Eye (tissue), 1 donor: ENCODE measurements around the gene ALOXE3.
"Not testable (repeated sequence)": the region's sequence is repeated elsewhere in the genome, so short reads cannot be mapped to it uniquely, and the experiment has no call there.

Experiments used
- DNase-seq: peaks from one replicate; pipeline ENCODE4 v3.0.0-alpha.2; 2015

Gene ALOXE3

DNA sequence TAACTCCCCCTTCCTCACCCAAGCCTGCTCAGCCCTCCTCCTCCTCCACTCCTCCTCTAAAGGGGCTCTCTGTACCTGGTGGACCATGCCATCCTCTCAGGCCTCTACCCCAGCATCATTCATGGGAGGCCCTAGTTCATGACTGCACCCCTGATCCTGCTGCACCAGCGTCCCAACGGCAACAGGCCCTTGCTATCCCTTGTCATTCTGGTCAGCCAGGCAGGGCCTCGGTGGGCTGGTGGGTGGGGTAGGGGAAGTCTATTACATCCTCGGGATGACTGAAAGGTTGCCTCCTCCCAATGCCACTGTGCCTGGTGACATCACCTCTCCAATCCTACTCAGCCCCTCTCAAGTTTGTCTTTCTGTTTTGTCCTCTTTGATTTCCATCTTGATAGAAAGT, 50.5 kb downstream of the ALOXE3 start:
- no peak for DNase-seq

DNA sequence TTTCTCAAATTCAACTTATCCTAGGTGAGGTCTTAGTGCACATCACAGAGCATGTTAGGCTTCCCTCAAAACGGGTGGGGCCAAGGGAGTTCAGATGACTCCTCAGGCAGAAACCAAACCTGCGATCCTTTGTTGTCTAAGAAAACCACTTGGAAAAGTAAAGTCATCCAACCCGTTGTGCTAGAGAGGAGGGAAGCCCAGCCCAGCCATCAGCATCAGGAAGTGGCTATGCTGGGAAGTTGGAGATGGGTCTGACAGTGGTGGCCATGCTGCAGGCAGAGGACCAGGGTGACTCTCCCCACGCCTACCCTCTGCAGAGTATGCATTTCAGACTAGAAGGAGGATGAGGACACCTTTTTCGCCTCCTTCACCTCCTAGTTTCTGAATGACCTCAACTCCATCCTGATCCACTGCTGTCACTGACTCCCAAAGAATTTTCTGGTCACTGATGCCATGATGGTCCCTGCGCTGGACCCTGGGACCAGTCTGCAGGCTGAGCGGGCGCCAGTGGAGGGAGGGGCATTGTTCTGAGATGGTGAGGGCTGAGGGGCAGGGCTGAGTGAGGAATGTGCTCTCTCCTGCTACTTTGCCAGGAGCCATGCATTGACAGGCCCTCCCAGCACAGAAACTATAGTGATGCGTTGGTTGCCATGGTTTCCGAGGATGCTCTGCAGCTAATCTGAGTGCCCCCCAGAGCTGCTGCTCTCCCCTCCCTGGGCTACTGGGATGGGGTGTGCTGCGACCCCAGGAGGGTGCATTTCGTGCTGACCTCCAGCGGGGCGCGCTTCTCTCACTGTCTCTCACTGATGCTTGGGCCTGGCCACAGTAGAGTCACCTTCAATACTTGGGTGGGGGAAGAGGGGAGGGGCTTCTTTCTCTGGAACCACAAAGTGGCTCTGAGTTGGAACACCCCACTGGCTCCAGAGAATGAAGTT, 51.2 kb downstream of the ALOXE3 start:
- no peak for DNase-seq

DNA sequence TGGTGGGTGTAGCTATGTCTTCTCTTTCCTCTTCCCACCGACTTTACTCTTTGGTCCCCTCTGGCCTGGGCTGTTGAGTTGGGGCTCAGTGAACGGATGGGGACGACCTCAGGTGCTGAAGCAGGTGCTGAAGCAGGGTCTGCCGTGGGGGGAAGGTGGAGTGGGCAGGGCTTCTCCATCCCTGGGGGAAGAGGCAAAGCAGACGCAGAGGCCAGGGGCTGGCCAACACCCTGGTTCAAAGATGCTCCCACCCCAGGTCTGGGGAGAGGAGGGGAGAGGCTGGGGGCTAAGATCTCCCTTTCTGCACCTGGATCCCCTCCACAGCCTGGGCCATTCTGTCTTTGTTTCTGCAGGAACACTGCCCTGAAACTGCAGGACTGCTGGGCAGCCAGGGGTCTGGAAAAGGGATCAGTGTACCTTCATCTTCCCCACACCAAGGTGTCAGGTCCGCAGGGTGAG, 53.7 kb downstream of the ALOXE3 start:
- no peak for DNase-seq

DNA sequence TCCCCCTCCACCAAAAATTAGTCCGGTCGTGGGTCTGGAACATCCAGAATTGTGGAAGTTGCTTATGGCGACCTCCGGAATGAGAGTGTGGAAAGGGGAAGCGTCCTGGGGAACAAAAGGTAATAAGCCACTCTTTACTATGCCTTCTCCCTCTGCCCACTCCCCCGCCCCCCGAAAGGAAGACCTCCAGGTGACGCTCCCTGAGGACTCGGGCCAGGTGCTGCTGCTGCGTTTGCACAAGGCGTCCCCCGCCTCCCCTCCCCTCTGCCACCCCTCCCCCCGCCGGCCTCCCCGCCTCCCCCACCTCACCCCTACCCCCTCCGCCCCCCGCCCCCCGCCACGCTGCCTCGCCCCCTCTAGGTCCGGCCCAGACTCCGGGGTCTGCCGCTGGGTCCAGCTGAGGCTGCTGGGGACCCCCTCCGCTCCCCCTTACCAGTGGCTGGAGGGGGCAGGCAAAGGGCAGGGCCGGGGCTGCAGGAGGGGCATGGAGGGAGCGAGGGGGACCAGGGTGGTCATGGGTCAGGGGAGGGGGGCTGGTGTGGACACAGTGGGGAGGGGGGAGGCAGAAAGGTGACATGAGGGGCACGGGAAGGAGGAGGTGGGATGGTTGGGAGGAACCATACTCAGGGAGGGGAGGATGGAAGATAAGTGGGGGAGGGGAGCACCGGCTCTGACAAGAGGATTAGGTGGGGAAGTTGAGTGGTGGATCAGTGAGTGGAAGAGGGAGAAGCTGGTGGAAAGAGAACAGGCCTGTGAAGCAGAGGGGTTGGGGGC, 54.4 kb downstream of the ALOXE3 start:
- DNase-seq: no peak

DNA sequence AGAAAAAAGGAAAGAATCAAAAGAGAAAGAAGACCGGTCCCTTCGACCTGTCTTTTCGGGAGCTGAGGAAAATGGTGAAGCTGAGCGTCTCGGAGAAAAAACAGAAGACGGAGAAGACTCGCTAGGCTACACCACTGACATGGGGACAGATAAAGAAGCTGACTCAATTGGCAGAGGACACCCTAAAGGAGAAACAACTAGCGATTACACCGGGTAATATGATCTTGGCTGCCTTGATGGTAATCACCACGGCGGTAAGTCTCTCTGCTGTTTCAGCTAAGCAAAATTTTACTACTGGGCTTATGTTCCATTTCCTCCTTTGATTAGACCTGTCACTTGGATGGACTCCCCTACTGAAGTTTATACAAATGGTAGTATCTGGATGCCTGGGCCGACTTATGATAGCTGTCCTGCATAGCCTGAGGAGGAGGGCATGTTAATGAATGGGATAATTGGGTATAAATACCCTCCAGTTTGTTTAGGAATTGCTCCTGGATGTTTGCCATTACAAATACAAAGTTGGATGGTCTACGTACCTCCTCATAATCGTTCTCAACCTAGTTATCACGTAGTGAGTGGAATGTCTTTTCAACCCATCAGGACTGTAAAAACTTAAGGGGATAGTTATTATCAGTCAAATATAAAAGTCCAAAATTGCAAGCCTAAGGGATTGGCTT, 55.4 kb downstream of the ALOXE3 start:
- DNase-seq: peak; percentile 40

DNA sequence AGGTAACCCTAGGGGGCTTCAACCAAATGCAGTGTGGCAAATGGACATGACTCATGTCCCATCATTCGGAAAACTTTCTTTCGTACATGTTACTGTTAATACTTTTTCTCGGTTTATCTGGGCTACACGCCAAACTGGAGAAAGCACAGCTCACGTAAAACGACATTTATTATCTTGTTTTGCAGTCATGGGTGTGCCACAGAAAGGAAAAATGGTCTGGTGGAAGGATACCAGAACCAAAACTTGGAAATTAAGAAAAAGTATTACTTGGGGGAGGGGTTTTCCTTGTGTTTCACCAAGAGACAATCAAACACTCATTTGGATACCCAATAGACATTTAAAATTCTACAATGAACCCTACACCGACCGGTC, 55.9 kb downstream of the ALOXE3 start:
- no peak for DNase-seq

DNA sequence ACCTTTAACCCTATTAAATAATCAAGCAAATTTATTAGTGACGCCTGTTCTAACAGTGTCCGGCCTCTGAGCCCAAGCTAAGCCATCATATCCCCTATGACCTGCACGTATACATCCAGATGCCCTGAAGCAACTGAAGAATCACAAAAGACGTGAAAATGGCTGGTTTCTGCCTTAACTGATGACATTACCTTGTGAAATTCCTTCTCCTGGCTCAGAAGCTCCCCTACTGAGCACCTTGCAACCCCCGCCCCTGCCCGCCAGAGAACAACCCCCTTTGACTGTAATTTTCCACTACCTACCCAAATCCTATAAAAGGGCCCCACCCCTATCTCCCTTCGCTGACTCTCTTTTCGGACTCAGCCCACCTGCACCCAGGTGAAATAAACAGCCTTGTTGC, 56.5 kb downstream of the ALOXE3 start:
- not testable (repeated sequence) for DNase-seq

DNA sequence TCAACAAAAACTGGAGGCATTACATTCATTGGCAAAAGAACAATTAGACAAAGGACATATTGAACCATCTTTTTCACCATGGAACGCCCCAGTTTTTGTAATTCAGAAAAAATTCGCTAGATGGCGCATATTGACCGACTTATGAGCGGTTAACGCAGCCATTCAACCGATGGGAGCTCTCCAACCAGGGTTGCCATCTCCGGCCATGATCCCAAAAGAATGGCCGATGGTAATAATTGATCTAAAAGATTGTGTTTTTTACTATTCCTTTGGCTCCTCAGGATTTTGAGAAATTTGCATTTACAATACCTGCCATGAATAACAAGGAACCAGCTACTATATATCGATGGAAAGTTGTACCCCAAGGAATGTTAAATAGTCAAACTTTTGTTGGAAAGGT, 58.0 kb downstream of the ALOXE3 start:
- peak; percentile 95 for DNase-seq

DNA sequence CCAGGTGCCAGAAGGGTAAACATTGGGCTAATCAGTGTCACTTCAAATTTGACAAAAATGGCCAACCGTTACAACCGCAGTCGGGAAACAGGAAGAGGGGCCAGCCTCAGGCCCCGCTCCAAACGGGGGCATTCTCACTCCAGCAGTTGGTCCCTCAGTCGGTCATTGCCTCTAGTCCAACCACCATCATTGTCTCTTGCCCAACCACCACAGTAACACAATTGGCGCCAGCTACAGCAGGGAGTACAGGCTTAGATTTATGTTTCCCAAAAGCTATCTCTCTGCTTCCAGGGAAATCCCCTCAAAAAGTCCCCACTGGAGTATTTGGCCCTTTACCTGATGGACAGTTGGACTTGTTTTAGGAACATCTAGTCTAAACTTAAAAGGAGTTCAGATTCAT, 59.2 kb downstream of the ALOXE3 start:
- DNase-seq: no peak

DNA sequence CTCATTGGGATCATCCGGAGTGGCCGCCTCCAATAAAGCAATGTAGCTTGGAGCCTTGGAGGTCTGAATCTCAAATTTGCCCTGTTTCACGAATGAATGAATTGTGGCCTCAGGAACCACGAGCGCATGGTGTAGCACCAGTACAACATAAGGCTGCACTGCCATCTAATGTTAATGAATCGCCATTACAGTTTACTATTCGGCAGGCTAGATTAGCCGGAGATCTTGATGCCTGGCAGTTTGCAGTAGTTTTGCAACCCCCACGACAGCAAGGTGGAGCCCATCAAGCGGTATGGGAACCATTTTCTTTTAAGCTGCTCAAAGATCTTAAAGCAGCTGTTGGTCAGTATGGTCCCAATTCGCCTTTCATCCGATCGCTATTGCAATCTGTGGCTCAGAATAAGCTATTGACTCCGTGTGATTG, 60.6 kb downstream of the ALOXE3 start:
- peak; percentile 94 for DNase-seq

DNA sequence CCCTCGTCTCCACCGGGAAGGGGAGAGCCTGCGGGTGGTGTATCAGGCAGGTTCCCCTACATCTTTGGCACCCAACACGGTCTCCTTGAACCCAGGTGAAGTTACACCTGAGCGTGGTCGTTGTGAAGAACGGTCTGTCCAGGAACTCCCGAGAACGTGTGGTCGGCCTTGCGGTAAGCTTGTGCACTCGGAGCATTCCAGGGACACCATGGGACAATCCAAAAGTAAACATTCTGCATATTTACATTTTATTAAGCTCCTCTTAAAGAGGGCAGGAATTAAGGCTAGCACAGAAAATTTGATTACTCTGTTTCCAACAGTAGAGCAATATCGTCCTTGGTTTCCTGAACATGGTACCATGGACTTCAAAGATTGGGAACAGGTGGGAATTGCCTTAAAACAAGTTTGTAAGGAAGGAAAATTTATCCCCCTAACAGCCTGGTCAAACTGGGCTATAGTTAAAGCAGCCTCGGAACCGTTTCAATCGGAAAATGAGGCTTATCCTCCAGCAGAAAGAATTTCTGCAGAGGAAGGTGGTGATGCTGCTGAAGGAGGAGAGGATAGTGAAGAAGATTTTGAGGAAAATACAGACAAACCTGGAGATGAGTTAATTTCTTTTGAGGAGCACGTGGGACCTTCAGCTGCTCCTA, 61.2 kb downstream of the ALOXE3 start:
- DNase-seq: no peak

DNA sequence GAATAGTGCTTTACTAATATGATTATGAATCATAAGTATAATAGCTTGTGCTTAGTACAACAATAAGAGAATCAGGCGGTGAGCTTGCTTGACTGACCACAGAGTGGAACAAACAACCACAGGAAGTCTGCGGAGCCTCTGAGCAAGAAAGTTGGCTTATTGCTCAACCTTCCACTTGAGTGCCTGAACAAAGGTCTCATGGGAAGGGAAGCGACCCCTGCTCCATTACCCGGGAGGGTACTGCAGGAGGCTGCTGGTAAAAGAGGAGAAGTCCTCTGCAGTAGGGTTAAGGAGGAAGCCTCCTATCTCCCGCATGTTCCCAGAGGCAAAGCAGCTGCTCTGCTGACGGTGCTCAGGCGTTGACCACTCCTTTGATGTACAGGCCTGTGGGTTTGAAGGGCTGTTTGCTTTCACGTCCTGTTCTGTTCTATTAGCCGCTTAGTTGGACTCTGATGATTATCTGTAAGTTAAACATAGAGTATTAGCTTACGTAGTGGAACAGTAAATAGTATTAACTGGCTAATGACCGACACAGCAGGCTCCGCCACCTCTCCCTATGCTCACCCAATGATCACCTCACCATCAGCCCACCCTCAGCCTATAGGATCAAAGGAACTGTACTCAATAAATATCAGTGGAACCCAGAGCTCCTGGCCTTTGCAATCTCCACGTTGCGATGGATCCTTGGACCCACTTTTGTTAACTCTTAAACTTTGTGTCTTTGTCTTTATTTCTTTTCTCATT, 61.9 kb downstream of the ALOXE3 start:
- DNase-seq: no peak

DNA sequence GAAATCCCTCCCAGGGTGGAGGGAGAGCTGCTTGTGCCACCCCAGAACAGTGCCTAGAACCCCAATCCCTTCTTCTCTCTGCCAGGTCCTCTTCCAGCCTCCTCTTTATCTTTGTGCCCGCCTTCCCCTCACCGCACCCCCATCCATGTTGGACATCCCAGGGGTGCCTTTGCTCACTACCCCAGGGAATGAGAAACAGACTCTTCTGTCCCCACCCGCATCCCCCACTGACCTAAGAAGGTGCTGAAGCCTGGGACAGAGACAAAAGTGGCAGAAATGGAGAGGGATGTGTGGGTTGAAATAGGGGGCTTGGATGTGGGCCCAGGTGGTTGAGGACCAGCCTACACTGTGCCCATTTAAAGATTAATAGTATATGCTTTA, 62.5 kb downstream of the ALOXE3 start:
- no peak for DNase-seq

DNA sequence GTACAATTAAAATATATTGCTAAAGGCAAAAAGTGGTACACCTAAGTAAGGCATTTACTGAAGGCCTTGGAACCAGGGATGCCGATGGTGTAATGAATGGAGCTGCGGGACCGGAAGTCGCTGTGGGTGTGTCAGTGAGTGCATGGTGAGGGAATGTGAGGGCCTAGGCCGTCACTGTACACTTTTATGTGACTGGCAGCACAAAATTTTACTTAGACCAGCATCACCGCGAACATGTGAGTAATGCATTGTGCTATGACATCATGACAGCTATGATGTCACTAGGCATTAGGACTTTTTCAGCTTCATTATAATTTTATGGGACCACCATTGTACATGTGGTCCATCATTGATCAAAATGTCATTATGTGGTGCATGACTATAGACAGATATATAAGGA, 64.7 kb downstream of the ALOXE3 start:
- no peak for DNase-seq

DNA sequence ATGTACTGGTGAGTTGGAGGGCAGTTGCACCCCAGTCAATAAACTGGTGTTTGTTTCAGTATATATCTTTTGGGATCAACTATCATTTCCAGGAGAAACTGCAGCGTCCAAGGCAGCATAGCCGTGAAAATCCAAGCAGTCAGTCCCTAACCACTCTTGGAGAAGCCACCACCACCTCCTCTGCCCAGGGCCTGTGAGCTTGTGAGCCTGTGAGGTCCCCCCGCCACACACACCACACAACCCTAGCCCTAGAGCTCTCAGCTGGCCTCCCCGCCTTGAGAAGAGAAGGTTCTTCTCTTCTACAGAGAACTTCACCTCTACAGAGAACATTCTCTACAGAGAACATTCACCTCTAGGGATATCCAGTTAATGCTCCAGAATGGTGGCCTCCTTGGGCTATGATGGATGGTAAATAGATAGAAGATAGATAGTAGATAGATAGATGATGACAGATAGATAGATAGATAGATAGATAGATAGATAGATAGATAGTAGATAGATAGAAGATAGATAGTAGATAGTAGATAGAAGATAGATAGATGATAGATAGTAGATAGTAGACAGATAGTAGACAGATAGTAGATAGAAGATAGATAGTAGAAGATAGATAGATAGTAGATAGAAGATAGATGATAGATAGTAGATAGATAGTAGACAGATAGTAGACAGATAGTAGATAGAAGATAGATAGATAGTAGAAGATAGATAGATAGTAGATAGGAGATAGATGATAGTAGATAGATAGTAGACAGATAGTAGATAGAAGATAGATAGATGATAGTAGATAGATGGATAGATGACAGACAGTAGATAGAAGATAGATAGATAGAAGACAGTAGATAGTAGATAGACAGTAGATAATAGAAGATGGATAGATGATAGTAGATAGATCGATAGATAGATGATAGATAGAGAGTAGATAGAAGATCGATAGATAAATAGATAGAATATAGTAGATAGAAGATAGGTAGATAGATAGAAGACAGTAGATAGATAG, 65.8 kb downstream of the ALOXE3 start:
- DNase-seq: no peak

DNA sequence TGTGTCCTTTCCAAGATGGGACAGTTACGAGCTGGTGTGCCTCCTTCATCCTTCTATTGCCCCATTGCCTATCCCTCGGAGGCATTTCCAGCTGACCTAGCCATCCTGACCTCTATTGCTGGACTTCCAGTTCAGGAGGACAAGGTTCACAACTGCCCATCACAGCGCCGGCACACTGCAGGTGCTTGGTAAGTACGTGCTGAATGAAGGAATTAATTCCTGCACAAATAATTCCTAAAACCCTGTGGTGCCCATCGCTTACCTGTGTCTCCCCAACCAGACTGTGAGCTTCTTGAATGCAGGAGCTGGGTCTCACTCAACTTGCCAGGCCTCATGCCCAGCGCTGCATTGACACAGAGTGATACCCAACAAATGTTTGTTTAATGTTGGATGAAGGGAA, 66.5 kb downstream of the ALOXE3 start:
- DNase-seq: no peak

DNA sequence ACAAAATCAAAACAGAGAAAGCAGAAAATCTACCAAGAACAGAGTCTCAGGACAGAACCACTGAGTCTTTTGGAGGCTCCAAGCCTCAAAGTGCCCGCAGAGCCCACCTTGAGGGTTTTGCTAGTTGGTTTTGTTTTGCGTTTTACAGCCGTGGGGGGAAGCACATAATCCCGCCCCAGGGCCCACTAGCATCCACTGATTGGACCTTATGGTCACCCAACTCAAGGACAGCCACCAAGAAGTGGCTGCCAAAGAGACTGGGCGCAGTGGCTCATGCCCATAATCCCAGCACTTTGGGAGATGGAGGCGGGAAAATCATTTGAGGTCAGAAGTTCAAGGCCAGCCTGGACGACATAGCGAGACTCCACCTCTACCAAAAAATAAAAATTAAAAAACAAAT, 69.6 kb downstream of the ALOXE3 start:
- no peak for DNase-seq

DNA sequence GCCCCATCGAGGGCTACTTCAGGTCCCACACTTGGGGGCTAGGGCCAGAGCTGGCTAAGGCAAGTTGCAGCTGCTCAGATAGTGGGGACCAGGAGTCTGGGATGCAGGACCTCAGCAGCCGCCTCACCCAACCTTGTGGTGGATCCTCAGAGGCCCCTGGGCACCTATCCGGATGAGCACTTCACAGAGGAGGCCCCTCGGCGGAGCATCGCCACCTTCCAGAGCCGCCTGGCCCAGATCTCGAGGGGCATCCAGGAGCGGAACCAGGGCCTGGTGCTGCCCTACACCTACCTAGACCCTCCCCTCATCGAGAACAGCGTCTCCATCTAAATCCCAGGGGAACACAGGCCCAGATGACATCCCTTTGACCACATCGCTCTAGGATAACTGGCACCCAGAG, 70.1 kb downstream of the ALOXE3 start:
- no peak for DNase-seq

DNA sequence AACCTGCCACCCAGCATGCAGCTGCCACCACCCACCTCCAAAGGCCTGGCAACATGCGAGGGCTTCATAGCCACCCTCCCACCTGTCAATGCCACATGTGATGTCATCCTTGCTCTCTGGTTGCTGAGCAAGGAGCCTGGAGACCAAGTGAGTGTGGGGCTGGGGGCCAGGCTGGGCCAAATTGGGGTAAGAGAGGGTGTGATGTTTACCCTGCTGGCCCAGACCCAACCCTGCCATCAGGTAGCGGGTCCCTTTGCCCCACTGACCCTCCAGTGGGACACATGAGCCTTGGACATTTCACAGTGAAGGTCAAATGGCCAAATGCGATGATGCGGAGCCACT, 70.6 kb downstream of the ALOXE3 start:
- no peak for DNase-seq

DNA sequence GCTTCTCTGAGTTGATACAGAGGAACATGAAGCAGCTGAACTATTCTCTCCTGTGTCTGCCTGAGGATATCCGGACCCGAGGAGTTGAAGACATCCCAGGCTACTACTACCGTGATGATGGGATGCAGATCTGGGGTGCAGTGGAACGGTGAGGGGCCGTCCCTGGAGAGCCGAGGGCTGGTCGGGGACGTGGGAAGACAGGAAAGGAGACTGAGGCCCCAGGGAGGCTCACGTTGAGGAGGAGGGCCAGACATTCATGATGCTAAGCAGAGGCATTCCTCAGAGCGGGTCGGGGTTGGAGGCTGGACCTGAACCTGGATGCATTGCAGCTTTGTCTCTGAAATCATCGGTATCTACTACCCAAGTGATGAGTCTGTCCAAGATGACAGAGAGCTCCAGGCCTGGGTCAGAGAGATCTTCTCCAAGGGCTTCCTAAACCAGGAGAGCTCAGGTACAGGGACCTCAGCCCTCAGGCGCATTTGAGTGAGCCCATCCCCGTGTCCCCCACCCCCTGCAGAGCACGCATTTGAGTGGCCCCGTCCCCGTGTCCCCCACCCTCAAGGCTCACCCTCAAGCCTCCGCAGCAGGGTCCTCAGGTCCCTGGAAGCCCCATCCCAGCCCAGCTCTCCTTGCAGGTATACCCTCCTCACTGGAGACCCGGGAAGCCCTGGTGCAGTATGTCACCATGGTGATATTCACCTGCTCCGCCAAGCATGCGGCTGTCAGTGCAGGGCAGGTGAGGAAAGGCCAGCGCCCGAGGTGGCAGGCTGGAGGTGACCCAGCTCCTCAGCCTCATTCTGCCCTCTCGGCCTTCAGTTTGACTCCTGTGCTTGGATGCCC, 71.2 kb downstream of the ALOXE3 start:
- DNase-seq: no peak
